ENCODE results near the gene PCGF3.
A peak's percentile ranks its signal among the peaks of the same experiment; 100 is the strongest.
"Not testable (repeated sequence)": the region's sequence is repeated elsewhere in the genome, so short reads cannot be mapped to it uniquely, and the experiment has no call there.

Gene PCGF3

DNA sequence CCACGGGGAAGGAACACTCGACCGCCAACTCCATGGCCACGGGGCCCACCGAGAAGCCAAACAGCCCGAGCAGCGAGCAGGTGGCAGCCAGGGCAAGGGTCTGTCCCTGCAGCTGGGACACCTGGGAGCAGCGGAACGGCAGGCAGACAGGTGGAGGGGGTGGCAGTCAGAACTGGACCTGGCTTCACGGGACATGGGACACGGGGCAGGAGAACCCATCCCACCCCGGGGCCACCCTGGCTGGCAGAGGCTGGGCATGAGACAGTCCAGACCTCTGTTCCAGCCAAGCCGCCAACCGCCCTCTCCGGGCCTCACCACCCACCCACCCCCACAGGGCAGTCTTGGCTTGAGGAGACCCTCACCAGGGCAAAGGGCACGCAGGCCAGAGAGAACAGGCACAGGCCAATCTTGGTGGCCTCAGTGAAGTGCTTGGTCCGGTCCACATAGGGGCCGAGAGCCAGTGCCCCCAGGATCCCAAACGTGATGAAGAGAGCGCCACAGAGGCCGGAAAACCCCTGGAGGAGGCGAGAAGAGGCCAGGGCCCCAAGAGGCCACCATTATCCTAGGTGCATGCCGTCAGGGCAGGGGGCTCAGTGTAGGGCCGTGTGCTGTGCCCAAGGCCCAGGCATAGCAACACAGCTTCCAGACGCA lies 22.3 kb upstream of the PCGF3 start:
- no peak for DNase-seq (ENCODE audit: low spot score)

- DNase-seq (ENCODE audit: low spot score): peak; percentile 90
Measured at GRCh38 chr4:683982-684622, 21.5 kb upstream of the PCGF3 start.

GRCh38 chr4:684623-685327 lies 20.9 kb upstream of the PCGF3 start:
- DNase-seq (ENCODE audit: low spot score): no peak

- no peak for DNase-seq (ENCODE audit: low spot score)
Measured at GRCh38 chr4:685679-686412, 19.8 kb upstream of the PCGF3 start.

GRCh38 chr4:686413-687040 lies 19.1 kb upstream of the PCGF3 start:
- no peak for DNase-seq (ENCODE audit: low spot score)

DNA sequence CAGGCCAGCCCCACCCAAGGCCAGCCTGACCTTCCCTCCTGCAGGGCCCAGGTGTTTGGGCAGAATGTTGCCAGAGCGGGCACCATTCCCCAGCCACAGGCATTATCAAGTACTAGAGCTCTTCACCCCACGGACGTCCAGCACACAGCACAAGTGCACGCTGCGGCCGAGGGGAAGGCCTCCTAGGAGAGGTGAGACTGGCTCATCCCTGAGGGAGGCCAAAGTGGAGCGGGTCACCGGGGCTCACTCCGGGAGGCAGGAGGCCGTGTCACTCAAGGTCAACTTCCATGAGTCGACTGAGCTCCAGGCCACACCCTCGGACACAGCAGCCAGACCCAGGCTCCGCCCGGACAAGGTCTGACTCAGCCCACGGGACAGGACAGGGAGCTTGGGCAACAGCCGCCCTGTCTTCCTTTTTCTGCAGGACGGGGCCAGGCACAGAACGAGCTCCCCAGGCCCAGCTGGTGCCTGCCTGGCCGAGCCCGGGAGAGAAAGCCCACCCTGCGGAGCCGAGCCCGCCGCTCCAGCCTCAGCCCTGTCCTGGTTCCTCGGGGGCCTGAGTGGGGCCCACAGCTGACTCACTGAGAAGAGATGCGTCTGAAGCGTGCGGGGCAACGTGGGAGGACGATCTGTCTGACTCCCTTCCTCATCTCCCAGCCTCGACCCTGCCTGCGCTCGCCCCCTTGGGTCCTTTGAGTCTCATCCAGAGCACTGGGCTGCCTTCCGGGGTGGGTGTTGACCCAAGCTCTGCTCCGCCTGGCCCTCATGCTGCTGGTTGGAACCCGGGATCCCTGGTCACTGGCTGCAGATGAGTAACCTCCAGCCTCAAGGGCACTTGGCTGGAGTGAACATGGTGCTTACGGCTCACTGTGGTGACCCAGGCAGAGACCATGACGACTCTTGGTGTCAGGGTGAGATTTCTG lies 18.3 kb upstream of the PCGF3 start:
- DNase-seq (ENCODE audit: low spot score): peak; percentile 100

DNA sequence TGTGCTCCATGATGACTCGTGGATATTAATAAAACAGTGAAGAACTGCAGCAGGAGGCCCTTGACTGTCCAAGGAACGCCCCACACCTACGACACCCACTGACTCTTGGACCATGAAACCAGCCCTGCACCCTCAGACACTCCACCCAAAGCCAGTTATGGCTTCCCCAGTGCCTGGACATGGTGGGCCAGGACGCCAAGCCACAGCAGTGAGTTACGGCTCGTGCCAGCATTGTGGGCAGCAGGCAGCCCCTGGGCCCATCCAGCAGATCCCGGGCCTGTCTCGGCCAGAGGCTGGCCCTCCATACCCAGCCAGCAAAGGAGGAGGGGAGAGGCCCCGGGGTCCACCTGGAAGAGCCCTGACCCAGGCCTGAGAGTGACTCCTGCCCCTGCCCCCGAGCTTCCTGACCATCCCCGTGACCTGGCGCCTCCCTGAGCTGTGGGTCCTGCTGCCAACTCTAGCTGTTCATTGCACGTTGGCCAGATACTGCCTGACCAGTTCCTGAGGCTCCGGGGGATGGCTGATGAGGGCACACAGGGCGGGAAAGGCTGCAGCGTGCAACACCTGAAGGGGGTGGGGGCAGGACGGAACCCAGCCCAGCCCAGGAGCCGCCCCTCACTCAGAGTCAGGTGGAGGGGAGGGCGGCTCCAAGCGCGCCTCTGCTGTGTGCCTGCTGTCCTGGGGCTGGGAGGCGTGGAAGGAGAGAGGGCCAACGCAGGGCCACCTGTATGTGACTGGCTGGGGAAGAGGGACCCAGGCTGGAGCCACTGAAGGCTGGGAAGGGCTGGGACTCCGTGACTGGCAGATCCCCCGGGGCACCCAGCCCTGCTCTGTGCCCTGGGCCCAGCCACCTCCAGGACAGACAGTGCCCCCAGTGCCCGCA lies 17.4 kb upstream of the PCGF3 start:
- DNase-seq (ENCODE audit: low spot score): no peak

DNA sequence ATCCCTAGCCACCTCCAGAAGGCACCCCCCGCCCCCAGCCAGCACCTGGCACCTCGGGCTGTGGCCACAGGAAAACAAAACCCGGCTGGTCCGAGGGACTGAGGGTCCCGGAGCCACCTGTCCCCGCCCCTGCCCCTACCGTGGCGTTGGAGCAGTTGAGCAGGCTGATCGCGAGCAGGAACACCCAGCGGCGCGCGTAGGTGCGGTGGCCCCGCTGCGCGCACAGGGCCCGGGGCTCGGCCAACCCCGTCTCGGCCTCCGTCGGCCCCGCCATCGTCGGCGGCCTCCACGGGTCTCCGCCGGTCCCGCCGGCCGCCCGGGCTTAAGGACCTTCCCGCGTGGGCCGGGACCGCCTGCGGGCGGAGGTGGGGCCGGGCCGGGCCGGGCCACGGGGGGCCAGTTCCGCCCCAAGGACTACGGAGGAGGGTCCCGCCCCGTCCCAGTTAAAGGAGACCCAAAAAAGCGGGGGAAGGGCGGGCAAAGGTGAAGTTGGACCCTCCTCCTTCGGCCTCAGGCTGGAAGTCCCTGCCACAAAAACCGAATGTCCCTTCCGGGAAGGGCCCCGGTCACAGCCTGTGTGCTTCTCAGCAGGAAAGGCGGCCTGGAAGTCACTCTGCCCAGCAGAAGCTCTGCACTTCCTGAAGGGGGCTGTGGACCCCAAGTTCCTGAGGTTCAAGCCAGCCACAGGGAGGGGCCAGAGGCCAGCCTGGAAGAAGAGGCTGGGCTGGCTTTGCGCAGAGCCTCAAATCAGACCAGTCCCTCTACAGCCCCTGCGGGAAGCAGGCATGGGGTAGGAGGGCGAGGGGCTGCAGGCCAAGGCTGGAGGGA lies 16.6 kb upstream of the PCGF3 start, which contains the start of gene SLC49A3:
SLC49A3 (minus strand) TSS at position 298 of the 828 bp plus-strand sequence; CDS start at position 274, 24 bp downstream.
- no peak for DNase-seq (ENCODE audit: low spot score)

GRCh38 chr4:689723-690122 lies 15.9 kb upstream of the PCGF3 start:
- DNase-seq (ENCODE audit: low spot score): no peak

- no peak for DNase-seq (ENCODE audit: low spot score)
Measured at GRCh38 chr4:692771-693554, 12.7 kb upstream of the PCGF3 start.

GRCh38 chr4:694341-694940 lies 11.2 kb upstream of the PCGF3 start:
- DNase-seq (ENCODE audit: low spot score): not testable (repeated sequence)

GRCh38 chr4:699816-700580 lies 5.6 kb upstream of the PCGF3 start:
- no peak for DNase-seq (ENCODE audit: low spot score)

DNA sequence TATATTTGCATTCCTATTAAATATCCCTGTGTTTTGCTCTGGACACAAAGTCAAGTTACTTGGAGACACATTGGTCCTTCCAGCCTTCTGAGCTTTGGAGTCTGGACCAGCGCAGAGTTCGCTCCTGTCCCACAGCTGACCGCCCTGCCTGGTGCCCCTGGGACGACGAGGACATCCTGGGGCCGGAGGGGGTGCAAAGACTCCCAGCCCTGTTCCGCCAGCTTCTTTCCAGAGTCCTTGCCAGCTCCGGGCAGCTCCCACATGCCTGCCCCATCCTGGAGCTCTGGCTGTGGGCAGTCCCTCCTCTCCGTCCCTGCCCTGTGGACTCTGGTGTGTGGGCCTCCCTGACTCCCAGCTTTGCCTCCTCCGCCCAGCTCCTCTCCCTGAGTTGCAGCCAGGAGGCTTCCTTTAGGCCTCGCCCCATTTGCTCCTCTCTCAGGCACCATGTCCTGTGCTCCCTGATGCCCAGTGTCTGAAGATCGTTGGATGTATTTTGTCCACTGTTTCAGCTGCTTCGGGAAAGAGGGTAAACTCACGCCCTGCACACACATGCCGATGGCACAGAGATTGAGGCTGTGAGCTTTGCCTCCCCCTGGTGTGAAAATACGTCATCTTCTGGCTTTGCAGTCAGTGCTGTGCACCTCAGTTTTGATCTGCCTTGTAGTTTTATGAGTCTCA lies 4.9 kb upstream of the PCGF3 start:
- DNase-seq (ENCODE audit: low spot score): no peak

- DNase-seq (ENCODE audit: low spot score): no peak
Measured at GRCh38 chr4:702618-703048, 3.0 kb upstream of the PCGF3 start.

DNA sequence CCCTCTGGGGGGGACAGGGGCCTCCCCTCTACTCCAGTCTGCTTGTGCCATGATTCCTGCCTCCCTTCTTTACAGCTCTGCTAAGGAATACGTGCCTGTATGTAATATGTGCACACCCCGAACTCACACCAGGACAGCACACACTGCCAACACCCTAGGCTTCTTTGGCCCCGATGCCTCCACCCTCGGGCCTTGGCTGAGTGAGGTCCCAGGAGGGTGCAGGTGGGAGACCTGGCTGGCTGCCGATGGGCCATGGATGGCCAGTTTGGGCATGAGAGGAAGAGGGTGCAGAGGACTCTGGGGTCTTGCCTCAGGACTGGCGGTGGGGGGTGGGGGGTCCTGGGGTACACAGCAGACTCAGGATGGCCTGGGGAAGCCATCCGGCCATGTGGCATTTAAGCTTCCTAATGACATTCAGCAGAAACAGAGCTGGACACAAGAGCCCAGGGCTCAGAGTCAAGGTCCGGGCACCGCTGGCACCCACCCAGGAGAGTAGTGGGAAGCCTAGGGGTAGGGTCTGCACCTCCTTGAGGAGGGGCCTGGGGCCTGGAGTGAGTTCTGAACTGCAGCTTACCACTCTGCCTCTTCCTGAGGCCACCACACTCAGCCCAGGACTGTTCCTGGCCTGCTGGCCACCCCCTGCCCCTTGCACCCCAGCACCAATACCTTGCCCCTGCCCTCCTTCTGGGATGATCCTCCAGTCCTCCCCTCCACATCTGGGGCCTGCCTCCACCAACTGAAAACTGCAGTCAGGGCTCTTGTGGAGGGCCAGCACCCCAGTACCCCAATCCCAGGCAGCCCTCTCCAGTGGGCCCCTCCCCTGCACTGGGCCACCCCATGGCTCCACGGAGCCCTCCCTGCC lies 2.1 kb upstream of the PCGF3 start:
- no peak for DNase-seq (ENCODE audit: low spot score)

All from HuH-7.5 (cell line).